ENCODE results near the gene FAM170B.

The FAM170B gene

GRCh38 chr10:49151025-49151445 is 17.2 kb upstream of the FAM170B start:
- DNase-seq: no peak

GRCh38 chr10:49150426-49150825 is 16.6 kb upstream of the FAM170B start:
- no peak for DNase-seq

GRCh38 chr10:49149881-49150280 is 16.1 kb upstream of the FAM170B start:
- no peak for DNase-seq

- no peak for DNase-seq
Observed at GRCh38 chr10:49144058-49144720, 10.4 kb upstream of the FAM170B start.

GRCh38 chr10:49143249-49143648 is 9.4 kb upstream of the FAM170B start:
- DNase-seq: no peak

GRCh38 chr10:49141541-49142332 is 7.9 kb upstream of the FAM170B start:
- no peak for DNase-seq

- DNase-seq: no peak
Observed at GRCh38 chr10:49140304-49141177, 6.7 kb upstream of the FAM170B start.

GRCh38 chr10:49139846-49140195 is 6.0 kb upstream of the FAM170B start:
- no peak for DNase-seq

GRCh38 chr10:49139028-49139845 is 5.4 kb upstream of the FAM170B start:
- no peak for DNase-seq

GRCh38 chr10:49138361-49138891 is 4.6 kb upstream of the FAM170B start:
- DNase-seq: no peak

- DNase-seq: no peak
Observed at GRCh38 chr10:49136525-49136924, 2.7 kb upstream of the FAM170B start.

GRCh38 chr10:49135575-49136313 is 1.9 kb upstream of the FAM170B start:
- no peak for DNase-seq

- no peak for DNase-seq
Observed at GRCh38 chr10:49134327-49134726, 506 bp upstream of the FAM170B start.

- DNase-seq: no peak
Observed at GRCh38 chr10:49132362-49132737, 1.5 kb downstream of the FAM170B start.

GRCh38 chr10:49131507-49132361 is 2.1 kb downstream of the FAM170B start:
- no peak for DNase-seq

GRCh38 chr10:49129376-49129775 is 4.4 kb downstream of the FAM170B start:
- no peak for DNase-seq

GRCh38 chr10:49128854-49129253 is 5.0 kb downstream of the FAM170B start:
- no peak for DNase-seq

GRCh38 chr10:49123981-49124950 is 9.6 kb downstream of the FAM170B start:
- DNase-seq: no peak

- DNase-seq: no peak
Observed at GRCh38 chr10:49120911-49121310, 12.9 kb downstream of the FAM170B start.
